Liver (tissue), 9 donors: ENCODE data around the gene PAPOLB. TPM values are rescaled to one million over a fixed set of nuclear protein-coding genes. Genes with fewer than 3 reads are reported as not detected.

Experiments used
- DNase-seq: peaks from one replicate; pipeline ENCODE4 v3.0.0-alpha.2; 2017; ENCODE audit warnings: low spot score
- H3K27ac ChIP-seq, 2 donors: one replicate each; pipeline ENCODE4 v1.7.0; 2013; ENCODE audit warnings: inconsistent platforms in 2 of 2, low read length in 2 of 2, control low read depth in 1 of 2, low read depth in 1 of 2, mild to moderate bottlenecking in 1 of 2
- H3K27me3 ChIP-seq, 4 donors: one replicate each; pipeline versions ENCODE4 v1.6.1 to v1.7.0; 2013; ENCODE audit warnings: low read length in 3 of 4, inconsistent platforms in 1 of 4, mild to moderate bottlenecking in 1 of 4, moderate library complexity in 1 of 4; ENCODE audit not compliant: control insufficient read depth in 4 of 4, insufficient read depth in 4 of 4
- H3K36me3 ChIP-seq, 4 donors: one replicate each; pipeline versions ENCODE4 v1.6.1 to v1.7.0; 2013; ENCODE audit warnings: low read length in 3 of 4, mild to moderate bottlenecking in 3 of 4, low read depth in 1 of 4, moderate library complexity in 1 of 4; ENCODE audit not compliant: control insufficient read depth in 4 of 4, insufficient read depth in 3 of 4
- H3K4me1 ChIP-seq, 4 donors: one replicate each; pipeline versions ENCODE4 v1.6.1 to v1.7.0; 2013; ENCODE audit warnings: low read length in 3 of 4, mild to moderate bottlenecking in 3 of 4, moderate library complexity in 1 of 4; ENCODE audit not compliant: control insufficient read depth in 4 of 4, insufficient read depth in 4 of 4
- H3K4me3 ChIP-seq, 3 donors: one replicate each; pipeline versions ENCODE4 v1.6.1 to v1.7.0; 2013; ENCODE audit warnings: low read length in 3 of 3, control low read depth in 1 of 3, low read depth in 1 of 3, mild to moderate bottlenecking in 1 of 3
- H3K9ac ChIP-seq, 2 donors: one replicate each; pipeline ENCODE4 v1.7.0; 2013; ENCODE audit warnings: low read length in 2 of 2, mild to moderate bottlenecking in 2 of 2, moderate library complexity in 2 of 2, control low read depth in 1 of 2, low read depth in 1 of 2
- H3K9me3 ChIP-seq, 4 donors: one replicate each; pipeline versions ENCODE4 v1.6.1 to v1.7.0; 2013; ENCODE audit warnings: low read length in 3 of 4; ENCODE audit not compliant: control insufficient read depth in 4 of 4
- EGR1 ChIP-seq, 2 donors: IDR thresholded peaks; 2 replicates each; pipeline ENCODE4 v1.6.1; 2016 to 2018; ENCODE audit warnings: antibody characterized with exemption in 2 of 2, low read depth in 2 of 2
- FOXA1 ChIP-seq: IDR thresholded peaks from 2 replicates; pipeline ENCODE4 v1.6.1; 2016; ENCODE audit warnings: antibody characterized with exemption
- FOXA2 ChIP-seq: IDR thresholded peaks from 2 replicates; pipeline ENCODE4 v1.6.1; 2016; ENCODE audit warnings: antibody characterized with exemption
- HNF4A ChIP-seq, 2 donors: conservative IDR thresholded peaks; 2 replicates each; pipeline ENCODE4 v1.6.1; 2016; ENCODE audit warnings: antibody characterized with exemption in 2 of 2, mild to moderate bottlenecking in 2 of 2
- HNF4G ChIP-seq: IDR thresholded peaks from 2 replicates; pipeline ENCODE4 v1.6.1; 2016; ENCODE audit warnings: antibody characterized with exemption
- JUND ChIP-seq, 2 donors: IDR thresholded peaks; 2 replicates each; pipeline ENCODE4 v1.6.1; 2016; ENCODE audit warnings: antibody characterized with exemption in 2 of 2
- NR2F2 ChIP-seq: IDR thresholded peaks from 2 replicates; pipeline ENCODE4 v1.6.1; 2016; ENCODE audit warnings: antibody characterized with exemption
- RXRA ChIP-seq, 2 donors: IDR thresholded peaks; 2 replicates each; pipeline ENCODE4 v1.6.1; 2017 to 2018; ENCODE audit warnings: antibody characterized with exemption in 2 of 2, mild to moderate bottlenecking in 1 of 2
- SP1 ChIP-seq: IDR thresholded peaks from 2 replicates; pipeline ENCODE4 v1.6.1; 2018; ENCODE audit warnings: antibody characterized with exemption, mild to moderate bottlenecking
- TAF1 ChIP-seq: conservative IDR thresholded peaks from 2 replicates; pipeline ENCODE4 v1.6.1; 2016; ENCODE audit warnings: antibody characterized with exemption, mild to moderate bottlenecking
- YY1 ChIP-seq: IDR thresholded peaks from 2 replicates; pipeline ENCODE4 v1.6.1; 2016; ENCODE audit warnings: antibody characterized with exemption, mild to moderate bottlenecking
- WGBS: extraction: QIAGEN DNeasy Blood & Tissue Kit; methylation state at CpG from one replicate; pipeline ENCODE4 v1.1.7; 2013; 5-methylcytosine and 5-hydroxymethylcytosine counted together
- polyA plus RNA-seq, 2 donors: library from polyadenylated mRNA; stranded (reverse) in 1 of 2; unstranded in 1 of 2; fragments of 200-250 nt in 1 of 2; fragments of >200 nt in 1 of 2; fragmentation: Nextera tagmentation in 1 of 2; extraction: Ambion mirVana in 1 of 2; gene quantifications; one replicate each; pipeline versions ENCODE4 v1.2.1 to v1.2.3, GENCODE V29; 2013 to 2015
- total RNA-seq, 2 donors: library from RNA; depleted of rRNA; stranded (reverse); fragments of >200 nt; gene quantifications; one replicate each; pipeline ENCODE4 v1.2.3, GENCODE V29; 2014
- TF ChIP-seq, protein P1 (sequence below): IDR thresholded peaks from 2 replicates; pipeline ENCODE4 v1.6.1; 2016; ENCODE audit warnings: antibody characterized with exemption
- TF ChIP-seq, protein P2 (sequence below): IDR thresholded peaks from 2 replicates; pipeline ENCODE4 v1.6.1; 2016; ENCODE audit warnings: antibody characterized with exemption
- TF ChIP-seq, protein P3 (sequence below): IDR thresholded peaks from 2 replicates; pipeline ENCODE4 v1.6.1; 2016; ENCODE audit warnings: antibody characterized with exemption, mild to moderate bottlenecking
- TF ChIP-seq, protein P4 (sequence below): IDR thresholded peaks from 2 replicates; pipeline ENCODE4 v1.6.1; 2016; ENCODE audit warnings: antibody characterized with exemption
- donor health status: healthy.
- donor health status: healthy.
- donor health status: healthy.
- donor health status: healthy.
- donor health status: healthy.

PAPOLB gene
- total and polyA plus RNA-seq, 4 donors = 0.05 to 0.08 TPM; not detected in 2

DNA sequence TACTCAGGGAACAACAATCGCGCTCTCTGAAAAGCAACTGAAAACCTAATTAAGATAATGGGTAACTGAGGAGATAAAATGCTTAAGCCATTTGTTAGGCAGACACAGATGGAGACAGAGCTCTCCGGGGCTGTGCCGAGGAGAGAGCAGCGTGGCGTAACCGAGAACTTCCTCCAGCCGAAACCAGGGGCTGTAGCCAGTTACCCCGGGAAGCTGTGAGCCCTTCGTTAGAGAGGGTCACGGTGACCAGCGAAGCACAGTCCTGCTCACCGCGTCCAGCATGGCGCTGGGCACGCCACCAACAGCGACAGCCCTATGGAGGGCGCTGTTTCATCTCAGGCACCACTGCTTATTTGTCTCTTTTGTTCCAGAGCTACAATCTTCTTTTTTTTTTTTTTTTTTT, 16.1 kb downstream of the PAPOLB start:
- H3K27me3 ChIP-seq = no peaks in the 10 kb centered on the region
- H3K4me3 ChIP-seq = no peak overlapping the region
- TF ChIP-seq RXRA (IDR thresholded peaks at IDR 0.05) (no peak), JUND (IDR thresholded peaks at IDR 0.05) (no peak), HNF4G (no peak), HNF4A (conservative IDR thresholded peaks at IDR 0.05) (no peak)
- TF ChIP-seq, protein P1, sequence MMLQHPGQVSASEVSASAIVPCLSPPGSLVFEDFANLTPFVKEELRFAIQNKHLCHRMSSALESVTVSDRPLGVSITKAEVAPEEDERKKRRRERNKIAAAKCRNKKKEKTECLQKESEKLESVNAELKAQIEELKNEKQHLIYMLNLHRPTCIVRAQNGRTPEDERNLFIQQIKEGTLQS = no peak
- no peak overlapping the region for H3K9ac ChIP-seq
- no peaks in the 10 kb centered on the region for H3K36me3 ChIP-seq
- H3K27ac ChIP-seq = no peak overlapping the region
- no peaks in the 10 kb centered on the region for H3K4me1 ChIP-seq
- H3K9me3 ChIP-seq = no peaks in the 10 kb centered on the region
- 21% methylated on average over 18 of the region's 18 CpGs for WGBS
- no peak for DNase-seq

DNA sequence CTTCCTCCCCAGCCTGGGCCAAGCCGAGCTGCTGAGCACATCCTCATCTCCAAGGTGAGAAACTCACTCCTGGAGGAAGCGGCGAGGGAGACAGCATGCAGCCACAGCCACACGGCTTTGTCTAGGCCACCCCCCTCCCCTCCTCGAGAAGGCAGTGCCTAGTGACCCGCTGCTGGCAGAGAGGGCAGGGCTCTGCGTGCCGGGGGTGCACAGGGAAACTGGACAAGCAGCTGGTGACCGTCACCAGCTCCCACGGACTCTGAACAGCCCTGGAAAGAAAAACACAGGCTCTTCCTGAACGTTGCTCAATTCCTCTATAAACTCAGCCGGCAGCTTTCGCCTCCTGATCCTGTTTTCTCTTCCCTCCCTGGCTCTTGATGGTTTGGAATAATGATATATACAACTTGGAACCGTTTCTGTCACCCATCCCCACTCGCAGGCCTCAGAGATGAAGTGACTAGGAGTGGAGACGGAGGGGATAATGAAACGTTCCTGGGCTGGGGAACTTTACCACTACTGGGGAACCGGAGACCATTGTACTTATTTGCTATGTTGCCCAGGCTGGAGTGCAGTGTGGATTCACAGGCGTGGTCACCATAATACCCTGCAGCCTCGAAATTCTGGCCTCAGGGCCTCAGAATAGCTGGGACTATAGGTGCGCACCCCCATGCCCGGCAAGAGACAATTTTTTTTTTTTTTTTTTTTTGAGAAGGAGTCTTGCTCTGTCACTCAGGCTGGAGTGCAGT, 19.3 kb downstream of the PAPOLB start:
- Histone ChIP-seq H3K4me1 (no peaks in the 10 kb centered on the region), H3K9ac (no peak overlapping the region), H3K4me3 (no peak overlapping the region), H3K36me3 (no peaks in the 10 kb centered on the region), H3K9me3 (no peaks in the 10 kb centered on the region), H3K27ac (no peak overlapping the region), H3K27me3 (no peaks in the 10 kb centered on the region)
- TF ChIP-seq RXRA (IDR thresholded peaks at IDR 0.05) = no peak
- no peak for TF ChIP-seq EGR1 (IDR thresholded peaks at IDR 0.05; ENCODE audit: low read depth in 2 of 2)
- no peak for TF ChIP-seq SP1
- TF ChIP-seq HNF4G = no peak
- TF ChIP-seq NR2F2 = no peak
- no peak for TF ChIP-seq TAF1
- TF ChIP-seq, protein P2, sequence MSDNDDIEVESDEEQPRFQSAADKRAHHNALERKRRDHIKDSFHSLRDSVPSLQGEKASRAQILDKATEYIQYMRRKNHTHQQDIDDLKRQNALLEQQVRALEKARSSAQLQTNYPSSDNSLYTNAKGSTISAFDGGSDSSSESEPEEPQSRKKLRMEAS = no peak
- no peak for TF ChIP-seq FOXA2
- TF ChIP-seq JUND (IDR thresholded peaks at IDR 0.05) = no peak
- TF ChIP-seq, protein P3, sequence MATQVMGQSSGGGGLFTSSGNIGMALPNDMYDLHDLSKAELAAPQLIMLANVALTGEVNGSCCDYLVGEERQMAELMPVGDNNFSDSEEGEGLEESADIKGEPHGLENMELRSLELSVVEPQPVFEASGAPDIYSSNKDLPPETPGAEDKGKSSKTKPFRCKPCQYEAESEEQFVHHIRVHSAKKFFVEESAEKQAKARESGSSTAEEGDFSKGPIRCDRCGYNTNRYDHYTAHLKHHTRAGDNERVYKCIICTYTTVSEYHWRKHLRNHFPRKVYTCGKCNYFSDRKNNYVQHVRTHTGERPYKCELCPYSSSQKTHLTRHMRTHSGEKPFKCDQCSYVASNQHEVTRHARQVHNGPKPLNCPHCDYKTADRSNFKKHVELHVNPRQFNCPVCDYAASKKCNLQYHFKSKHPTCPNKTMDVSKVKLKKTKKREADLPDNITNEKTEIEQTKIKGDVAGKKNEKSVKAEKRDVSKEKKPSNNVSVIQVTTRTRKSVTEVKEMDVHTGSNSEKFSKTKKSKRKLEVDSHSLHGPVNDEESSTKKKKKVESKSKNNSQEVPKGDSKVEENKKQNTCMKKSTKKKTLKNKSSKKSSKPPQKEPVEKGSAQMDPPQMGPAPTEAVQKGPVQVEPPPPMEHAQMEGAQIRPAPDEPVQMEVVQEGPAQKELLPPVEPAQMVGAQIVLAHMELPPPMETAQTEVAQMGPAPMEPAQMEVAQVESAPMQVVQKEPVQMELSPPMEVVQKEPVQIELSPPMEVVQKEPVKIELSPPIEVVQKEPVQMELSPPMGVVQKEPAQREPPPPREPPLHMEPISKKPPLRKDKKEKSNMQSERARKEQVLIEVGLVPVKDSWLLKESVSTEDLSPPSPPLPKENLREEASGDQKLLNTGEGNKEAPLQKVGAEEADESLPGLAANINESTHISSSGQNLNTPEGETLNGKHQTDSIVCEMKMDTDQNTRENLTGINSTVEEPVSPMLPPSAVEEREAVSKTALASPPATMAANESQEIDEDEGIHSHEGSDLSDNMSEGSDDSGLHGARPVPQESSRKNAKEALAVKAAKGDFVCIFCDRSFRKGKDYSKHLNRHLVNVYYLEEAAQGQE = no peak
- TF ChIP-seq FOXA1 = no peak
- WGBS = 47% methylated on average over 22 of the region's 22 CpGs
- DNase-seq = no peak

DNA sequence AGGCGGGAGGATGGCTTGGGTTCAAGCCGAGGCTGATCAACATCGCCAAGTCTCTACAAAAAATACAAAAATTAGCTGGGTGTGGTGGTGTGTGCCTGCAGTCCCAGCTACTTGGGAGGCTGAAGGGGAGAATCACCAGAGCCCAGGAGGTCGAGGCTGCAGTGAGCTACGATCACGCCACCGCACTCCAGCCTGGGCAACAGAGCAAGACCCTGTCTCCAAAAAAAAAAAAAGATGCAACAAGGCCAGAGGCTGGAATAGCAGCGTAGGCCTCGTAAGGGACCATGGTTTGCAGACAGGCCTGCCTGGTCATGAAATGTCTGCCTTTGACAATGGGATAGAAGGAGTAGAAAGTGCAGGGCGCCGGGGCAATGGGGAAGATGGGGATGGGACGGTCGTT, 20.0 kb downstream of the PAPOLB start:
- no peak overlapping the region for H3K27ac ChIP-seq
- no peaks in the 10 kb centered on the region for H3K36me3 ChIP-seq
- no peak for DNase-seq
- no peaks in the 10 kb centered on the region for H3K4me1 ChIP-seq
- H3K27me3 ChIP-seq = no peaks in the 10 kb centered on the region
- WGBS = 93% methylated on average over 13 of the region's 13 CpGs
- H3K4me3 ChIP-seq = no peak overlapping the region
- no peaks in the 10 kb centered on the region for H3K9me3 ChIP-seq
- H3K9ac ChIP-seq = no peak overlapping the region
- TF ChIP-seq, protein P2 = no peak
- no peak for TF ChIP-seq EGR1 (IDR thresholded peaks at IDR 0.05; ENCODE audit: low read depth in 2 of 2)
- no peak for TF ChIP-seq JUND (IDR thresholded peaks at IDR 0.05)
- TF ChIP-seq, protein P3 = no peak
- no peak for TF ChIP-seq TAF1
- TF ChIP-seq, protein P4, sequence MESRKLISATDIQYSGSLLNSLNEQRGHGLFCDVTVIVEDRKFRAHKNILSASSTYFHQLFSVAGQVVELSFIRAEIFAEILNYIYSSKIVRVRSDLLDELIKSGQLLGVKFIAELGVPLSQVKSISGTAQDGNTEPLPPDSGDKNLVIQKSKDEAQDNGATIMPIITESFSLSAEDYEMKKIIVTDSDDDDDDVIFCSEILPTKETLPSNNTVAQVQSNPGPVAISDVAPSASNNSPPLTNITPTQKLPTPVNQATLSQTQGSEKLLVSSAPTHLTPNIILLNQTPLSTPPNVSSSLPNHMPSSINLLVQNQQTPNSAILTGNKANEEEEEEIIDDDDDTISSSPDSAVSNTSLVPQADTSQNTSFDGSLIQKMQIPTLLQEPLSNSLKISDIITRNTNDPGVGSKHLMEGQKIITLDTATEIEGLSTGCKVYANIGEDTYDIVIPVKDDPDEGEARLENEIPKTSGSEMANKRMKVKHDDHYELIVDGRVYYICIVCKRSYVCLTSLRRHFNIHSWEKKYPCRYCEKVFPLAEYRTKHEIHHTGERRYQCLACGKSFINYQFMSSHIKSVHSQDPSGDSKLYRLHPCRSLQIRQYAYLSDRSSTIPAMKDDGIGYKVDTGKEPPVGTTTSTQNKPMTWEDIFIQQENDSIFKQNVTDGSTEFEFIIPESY = no peak
- TF ChIP-seq RXRA (IDR thresholded peaks at IDR 0.05) = no peak
- TF ChIP-seq FOXA2 = no peak
- TF ChIP-seq SP1 = no peak
- no peak for TF ChIP-seq HNF4G
- no peak for TF ChIP-seq YY1
